HepG2 (cell line): ENCODE measurements around the gene TELO2. TPM values are rescaled to one million over a fixed set of nuclear protein-coding genes. Genes with fewer than 3 reads are reported as not detected.

Experiments
- ATAC-seq: fragments of 200-7000 bp; cut with Tn5 transposase; 3 replicates; pipeline ENCODE4 v1.9.1; 2020; ENCODE audit warnings: mild to moderate bottlenecking, moderate library complexity
- BruUV-seq: library from RNA; stranded (reverse); fragments of 400-500 nt; replicated peaks from 2 replicates; lab custom pipeline; 2021; lab: Mats Ljungman, UMichigan
- CTCF ChIA-PET: fragments of 300-600 bp; formaldehyde crosslinking; extraction: SDS; loops from one replicate; lab custom pipeline; 2021; ENCODE audit warnings: low total read pairs, inconsistent platforms, low intra/inter-chr PET ratio; lab: Yijun Ruan, JAX
- POLR2A ChIA-PET: fragments of 350-600 bp; sonication (Branson Sonifier 250); formaldehyde crosslinking; loops from one replicate; lab custom pipeline; 2020; ENCODE audit warnings: antibody characterized with exemption, inconsistent platforms; lab: Yijun Ruan, JAX
- DNase-seq: peaks from one replicate; pipeline ENCODE4 v3.0.0-alpha.2; 2015; ENCODE audit warnings: low spot score
- FAIRE-seq: peaks from 3 replicates; lab custom pipeline; 2011; peaks lifted over from hg19 to GRCh38; lab: Jason Lieb, UNC
- H2AFZ ChIP-seq: one replicate; pipeline ENCODE4 v1.6.1; 2011; ENCODE audit warnings: low read length, inconsistent platforms
- H3K27ac ChIP-seq: fragments of 300-600 bp; 3 replicates; pipeline ENCODE4 v1.8.0; 2011; ENCODE audit warnings: mixed run types, mild to moderate bottlenecking, mixed read lengths, low read length, inconsistent platforms; ENCODE audit not compliant: insufficient read depth; ENCODE audit errors: extremely low read length
- H3K27me3 ChIP-seq, 2 experiments: fragments of 200-600 bp in 1 of 2; 2 replicates in 1 of 2; 3 replicates in 1 of 2; pipeline versions ENCODE4 v1.6.0 to v1.8.0; 2011; ENCODE audit warnings: low read length in 2 of 2, mild to moderate bottlenecking in 2 of 2, moderate library complexity in 2 of 2, inconsistent platforms in 1 of 2; ENCODE audit not compliant: insufficient read depth in 2 of 2, control insufficient read depth in 1 of 2
- H3K36me3 ChIP-seq, 2 experiments: fragments of 200-600 bp in 1 of 2; replicated peaks in 1 of 2; 2 replicates in 1 of 2; 3 replicates in 1 of 2; pipeline versions ENCODE4 v1.5.1 to v1.8.0; 2011; ENCODE audit warnings: low read length in 2 of 2, inconsistent platforms in 1 of 2; ENCODE audit not compliant: insufficient read depth in 2 of 2, control insufficient read depth in 1 of 2
- H3K4me1 ChIP-seq: 2 replicates; pipeline ENCODE4 v1.5.1; 2012; ENCODE audit warnings: low read length, inconsistent platforms; ENCODE audit not compliant: insufficient read depth
- H3K4me2 ChIP-seq: 2 replicates; pipeline ENCODE4 v1.6.0; 2011; ENCODE audit warnings: low read depth, low read length, inconsistent platforms
- H3K4me3 ChIP-seq, 3 experiments: fragments of 200-600 bp in 1 of 3; sonication (generic), shearing (Covaris generic) in 1 of 3; replicated peaks in 1 of 3; 2 replicates each; pipeline ENCODE4 v1.5.1; 2011 to 2016; ENCODE audit warnings: low read length in 3 of 3, inconsistent platforms in 2 of 3, low read depth in 2 of 3, mild to moderate bottlenecking in 2 of 3, control low read depth in 1 of 3, mixed read lengths in 1 of 3; ENCODE audit not compliant: insufficient read depth in 1 of 3
- H3K79me2 ChIP-seq: one replicate; pipeline ENCODE4 v1.6.1; 2011; ENCODE audit warnings: low read length, inconsistent platforms; ENCODE audit not compliant: insufficient read depth
- H3K9ac ChIP-seq: 2 replicates; pipeline ENCODE4 v1.6.0; 2011; ENCODE audit warnings: mild to moderate bottlenecking, low read depth, low read length, inconsistent platforms; ENCODE audit not compliant: insufficient read depth
- H3K9me3 ChIP-seq: 2 replicates; pipeline ENCODE4 v1.5.1; 2012; ENCODE audit warnings: mild to moderate bottlenecking, low read length
- H4K20me1 ChIP-seq: 2 replicates; pipeline ENCODE4 v1.6.0; 2011; ENCODE audit warnings: inconsistent platforms, mild to moderate bottlenecking, low read length, moderate library complexity; ENCODE audit not compliant: insufficient read depth
- ATF7 ChIP-seq, 2 experiments: fragments of 450-650 bp in 1 of 2; sonication (generic) in 1 of 2; formaldehyde crosslinking in 1 of 2; IDR thresholded peaks; 2 replicates each; pipeline versions ENCODE4 v1.4.0 to v1.6.1; 2016 to 2020; ENCODE audit warnings: antibody characterized with exemption in 1 of 2, mild to moderate bottlenecking in 1 of 2, missing genetic modification reagents in 1 of 2
- CBFB ChIP-seq: sonication (generic); formaldehyde crosslinking; IDR thresholded peaks from 2 replicates; pipeline ENCODE4 v1.4.0; 2020; ENCODE audit warnings: missing genetic modification reagents
- IKZF1 ChIP-seq: fragments of 450-650 bp; IDR thresholded peaks from 2 replicates; pipeline ENCODE4 v1.7.1; 2016
- JARID2 ChIP-seq: sonication (generic); formaldehyde crosslinking; IDR thresholded peaks from 2 replicates; pipeline ENCODE4 v1.8.1; 2023; ENCODE audit warnings: missing genetic modification reagents, inconsistent platforms; ENCODE audit not compliant: insufficient replicate concordance
- KLF12 ChIP-seq: sonication (generic); formaldehyde crosslinking; IDR thresholded peaks from 2 replicates; pipeline ENCODE4 v1.4.0; 2020; ENCODE audit warnings: missing genetic modification reagents, borderline replicate concordance
- MEIS2 ChIP-seq: sonication (generic); formaldehyde crosslinking; IDR thresholded peaks from 2 replicates; pipeline ENCODE4 v1.9.0; 2021; ENCODE audit warnings: mild to moderate bottlenecking, missing genetic modification reagents
- RAD51 ChIP-seq: fragments of 450-650 bp; IDR thresholded peaks from 2 replicates; pipeline ENCODE4 v1.6.1; 2016; ENCODE audit warnings: borderline replicate concordance
- ZFP90 ChIP-seq: sonication (generic); formaldehyde crosslinking; IDR thresholded peaks from 2 replicates; pipeline ENCODE4 v1.8.0; 2022; ENCODE audit warnings: missing genetic modification reagents, mild to moderate bottlenecking, inconsistent platforms, borderline replicate concordance
- ZNF282 ChIP-seq: fragments of 450-650 bp; IDR thresholded peaks from 2 replicates; pipeline ENCODE4 v1.6.1; 2018; ENCODE audit not compliant: partially characterized antibody
- ZNF33A ChIP-seq: sonication (generic); formaldehyde crosslinking; IDR thresholded peaks from 2 replicates; pipeline ENCODE4 v1.5.1; 2020; ENCODE audit warnings: missing genetic modification reagents, mild to moderate bottlenecking, moderate library complexity, borderline replicate concordance
- ZNF382 ChIP-seq: sonication (generic); formaldehyde crosslinking; IDR thresholded peaks from 2 replicates; pipeline ENCODE4 v1.5.0; 2020; ENCODE audit warnings: missing genetic modification reagents, mild to moderate bottlenecking, borderline replicate concordance
- ZNF431 ChIP-seq: sonication (generic); formaldehyde crosslinking; IDR thresholded peaks from 2 replicates; pipeline ENCODE4 v1.9.0; 2022; ENCODE audit warnings: missing genetic modification reagents, low read depth, mild to moderate bottlenecking, borderline replicate concordance
- ZNF451 ChIP-seq: sonication (generic); formaldehyde crosslinking; IDR thresholded peaks from 2 replicates; pipeline ENCODE4 v1.5.0; 2020; ENCODE audit warnings: mild to moderate bottlenecking, missing genetic modification reagents
- ZNF761 ChIP-seq: sonication (generic); formaldehyde crosslinking; conservative IDR thresholded peaks from 2 replicates; pipeline ENCODE4 v1.4.0; 2020; ENCODE audit warnings: mild to moderate bottlenecking, missing genetic modification reagents
- ZNF839 ChIP-seq: sonication (generic); formaldehyde crosslinking; IDR thresholded peaks from 2 replicates; pipeline ENCODE4 v1.4.0; 2020; ENCODE audit warnings: missing genetic modification reagents, mild to moderate bottlenecking, borderline replicate concordance
- WGBS: methylation state at CpG from one replicate; pipeline ENCODE4 v1.1.6; 2017; ENCODE audit warnings: low lambda C conversion rate; 5-methylcytosine and 5-hydroxymethylcytosine counted together
- in situ Hi-C: cut with HindIII; loops from 2 replicates; pipeline ENCODE4 v1.10.0; 2017; ENCODE audit warnings: low pct_unique_long_range_greater_than_20kb; ENCODE audit not compliant: extremely low pct_ligation_motif_present
- intact Hi-C: fragments of 100-400 bp; cut with micrococcal nuclease; formaldehyde crosslinking; loops from one replicate; pipeline ENCODE4 v1.10.0; 2022; ENCODE audit not compliant: unreplicated experiment
- polyA plus RNA-seq, 8 experiments: library from polyadenylated mRNA; depleted of rRNA in 3 of 8; stranded (reverse) in 7 of 8; unstranded in 1 of 8; fragments of >200 nt; fragmentation: Illumina TruSeq in 4 of 8; extraction: Trizol in 4 of 8; gene quantifications; 2 replicates each; pipeline versions ENCODE4 v1.2.1 to v1.2.3, GENCODE V29; 2011 to 2016; ENCODE audit warnings: low read depth in 4 of 8, missing spikeins in 1 of 8, mixed read lengths in 1 of 8; ENCODE audit not compliant: insufficient read depth in 1 of 8
- total RNA-seq, 5 experiments: library from RNA; depleted of rRNA; stranded (reverse); fragments of >200 nt; fragmentation: Illumina TruSeq; extraction: Trizol; gene quantifications; 2 replicates each; pipeline ENCODE4 v1.2.3, GENCODE V29; 2016; ENCODE audit warnings: low read depth in 1 of 5
- TF ChIP-seq, protein P1 (sequence below): sonication (generic); formaldehyde crosslinking; IDR thresholded peaks from 2 replicates; pipeline ENCODE4 v1.8.1; 2023; ENCODE audit warnings: mild to moderate bottlenecking, missing genetic modification reagents, borderline replicate concordance
- TF ChIP-seq, protein P2 (sequence below): sonication (generic); formaldehyde crosslinking; IDR thresholded peaks from 2 replicates; pipeline ENCODE4 v1.4.0; 2020; ENCODE audit warnings: mild to moderate bottlenecking, missing genetic modification reagents, borderline replicate concordance
- TF ChIP-seq, protein P3 (sequence below): IDR thresholded peaks from 2 replicates; pipeline ENCODE4 v1.4.0; 2020; ENCODE audit warnings: mild to moderate bottlenecking, missing genetic modification reagents

TELO2 gene
- total and polyA plus RNA-seq, 2 of the 13 experiments (the other 11 are each of a cell fraction or from before 2014, with no cell fraction given): 10.1 to 17.9 TPM

DNA sequence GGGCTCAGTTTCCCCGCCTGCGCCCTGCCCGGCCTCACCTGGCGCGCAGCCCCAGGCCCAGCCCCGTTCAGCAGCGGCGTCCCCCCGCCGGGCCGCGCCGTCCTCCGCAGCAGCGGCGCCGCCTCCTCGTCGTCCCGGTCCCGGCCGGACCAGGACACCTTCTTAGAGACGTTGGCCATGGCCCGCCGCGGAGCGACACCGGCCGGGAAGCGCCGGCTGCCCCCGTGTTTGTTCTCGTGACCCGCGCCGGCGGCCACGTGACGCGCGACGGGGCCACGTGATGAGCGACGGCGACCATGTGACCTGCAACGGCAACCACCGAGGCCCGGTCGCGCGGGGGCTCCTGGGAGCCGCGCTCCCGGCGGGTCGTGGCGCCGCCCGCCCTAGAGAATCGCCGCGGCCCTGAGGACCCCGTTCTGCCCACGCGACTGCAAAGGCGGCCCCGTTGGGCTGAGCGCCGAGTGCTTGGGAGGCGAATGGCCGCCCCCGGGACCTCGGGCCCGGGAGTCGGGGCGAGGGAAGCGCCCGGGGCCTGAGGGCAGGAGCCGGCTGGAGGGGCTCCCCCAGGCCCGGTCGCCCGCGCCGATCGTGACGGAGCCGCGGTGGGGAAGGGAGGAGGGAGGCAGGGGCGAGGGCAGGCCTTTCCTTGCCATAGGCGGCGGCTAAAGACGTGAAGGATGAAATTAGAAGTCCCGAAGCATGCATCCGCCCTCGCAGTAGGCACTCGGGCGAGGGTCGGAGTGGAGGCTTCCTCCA, 18.2 kb upstream of the TELO2 start, which contains the start of gene CLCN7:
Gene CLCN7 (minus strand): TSS at position 233 of the 756 bp plus-strand sequence. CDS start 54 bp downstream, at position 179.
- Histone ChIP-seq H3K4me3 (peak within 1 kb of the TSS; percentile 73 to 88 (median 80)), H3K4me1 (peaks cover 52% of the 10 kb centered on the region), H3K36me3 (no peaks in the 10 kb centered on the region), H2AFZ (no peak within 1 kb of the TSS), H3K79me2 (peaks cover 26% of the 10 kb centered on the region), H4K20me1 (no peaks in the 10 kb centered on the region), H3K27me3 (no peaks in the 10 kb centered on the region; a peak in 1 of 5 replicates), H3K4me2 (peak within 1 kb of the TSS; percentile 95), H3K9me3 (no peaks in the 10 kb centered on the region), H3K9ac (peak within 1 kb of the TSS; percentile 90), H3K27ac (peak within 1 kb of the TSS; percentile 83)
- in situ Hi-C loops: no loop called here
- ATAC-seq (peak; percentile 82), DNase-seq (peak; percentile 67), FAIRE-seq (no peak)
- no TSS peak for BruUV-seq
- ChIA-PET CTCF (no interaction called here), POLR2A (interaction anchor here (1.0 to 1.7 kb wide), 3 partner anchors 16 to 37 kb away, joined by 3 to 6 read pairs (median 4); partner anchors contain the start of gene TELO2)
- intact Hi-C loops: loop anchor here (2.0 kb wide), 1 partner anchor 44 kb away; the partner anchor contains the start of gene PERCC1
- WGBS: 18% methylated on average over 10 of the region's 99 CpGs
- TF ChIP-seq, protein P1, sequence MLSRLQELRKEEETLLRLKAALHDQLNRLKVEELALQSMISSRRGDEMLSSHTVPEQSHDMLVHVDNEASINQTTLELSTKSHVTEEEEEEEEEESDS: no peak
- peak; percentile 68; the same call in 1 of the 2 replicates for TF ChIP-seq MEIS2
- peak; percentile 75; the same call in 1 of the 2 replicates for TF ChIP-seq ZNF761 (CRISPR knock-in tag)
- no peak for TF ChIP-seq ATF7 (IDR thresholded peaks at IDR 0.05)
- no peak; the same call in 1 of the 2 replicates for TF ChIP-seq ATF7 (CRISPR knock-in tag; IDR thresholded peaks at IDR 0.05)
- TF ChIP-seq ZNF431 (CRISPR knock-in tag): peak; percentile 84; the same call in 1 of the 2 replicates
- TF ChIP-seq KLF12 (CRISPR knock-in tag): peak; percentile 45; the same call in 1 of the 2 replicates
- no peak for TF ChIP-seq ZNF382
- TF ChIP-seq ZNF282: no peak
- TF ChIP-seq ZFP90 (CRISPR knock-in tag): no peak; the same call in 1 of the 2 replicates
- TF ChIP-seq ZNF451 (CRISPR knock-in tag): peak; percentile 96
- TF ChIP-seq JARID2 (CRISPR knock-in tag): no peak
- TF ChIP-seq IKZF1: no peak
- TF ChIP-seq CBFB (CRISPR knock-in tag): peak; percentile 91
- TF ChIP-seq ZNF33A (CRISPR knock-in tag): no peak
- TF ChIP-seq, protein P2, sequence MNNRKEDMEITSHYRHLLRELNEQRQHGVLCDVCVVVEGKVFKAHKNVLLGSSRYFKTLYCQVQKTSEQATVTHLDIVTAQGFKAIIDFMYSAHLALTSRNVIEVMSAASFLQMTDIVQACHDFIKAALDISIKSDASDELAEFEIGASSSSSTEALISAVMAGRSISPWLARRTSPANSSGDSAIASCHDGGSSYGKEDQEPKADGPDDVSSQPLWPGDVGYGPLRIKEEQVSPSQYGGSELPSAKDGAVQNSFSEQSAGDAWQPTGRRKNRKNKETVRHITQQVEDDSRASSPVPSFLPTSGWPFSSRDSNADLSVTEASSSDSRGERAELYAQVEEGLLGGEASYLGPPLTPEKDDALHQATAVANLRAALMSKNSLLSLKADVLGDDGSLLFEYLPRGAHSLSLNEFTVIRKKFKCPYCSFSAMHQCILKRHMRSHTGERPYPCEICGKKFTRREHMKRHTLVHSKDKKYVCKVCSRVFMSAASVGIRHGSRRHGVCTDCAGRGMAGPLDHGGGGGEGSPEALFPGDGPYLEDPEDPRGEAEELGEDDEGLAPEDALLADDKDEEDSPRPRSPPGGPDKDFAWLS: no peak
- TF ChIP-seq, protein P3, sequence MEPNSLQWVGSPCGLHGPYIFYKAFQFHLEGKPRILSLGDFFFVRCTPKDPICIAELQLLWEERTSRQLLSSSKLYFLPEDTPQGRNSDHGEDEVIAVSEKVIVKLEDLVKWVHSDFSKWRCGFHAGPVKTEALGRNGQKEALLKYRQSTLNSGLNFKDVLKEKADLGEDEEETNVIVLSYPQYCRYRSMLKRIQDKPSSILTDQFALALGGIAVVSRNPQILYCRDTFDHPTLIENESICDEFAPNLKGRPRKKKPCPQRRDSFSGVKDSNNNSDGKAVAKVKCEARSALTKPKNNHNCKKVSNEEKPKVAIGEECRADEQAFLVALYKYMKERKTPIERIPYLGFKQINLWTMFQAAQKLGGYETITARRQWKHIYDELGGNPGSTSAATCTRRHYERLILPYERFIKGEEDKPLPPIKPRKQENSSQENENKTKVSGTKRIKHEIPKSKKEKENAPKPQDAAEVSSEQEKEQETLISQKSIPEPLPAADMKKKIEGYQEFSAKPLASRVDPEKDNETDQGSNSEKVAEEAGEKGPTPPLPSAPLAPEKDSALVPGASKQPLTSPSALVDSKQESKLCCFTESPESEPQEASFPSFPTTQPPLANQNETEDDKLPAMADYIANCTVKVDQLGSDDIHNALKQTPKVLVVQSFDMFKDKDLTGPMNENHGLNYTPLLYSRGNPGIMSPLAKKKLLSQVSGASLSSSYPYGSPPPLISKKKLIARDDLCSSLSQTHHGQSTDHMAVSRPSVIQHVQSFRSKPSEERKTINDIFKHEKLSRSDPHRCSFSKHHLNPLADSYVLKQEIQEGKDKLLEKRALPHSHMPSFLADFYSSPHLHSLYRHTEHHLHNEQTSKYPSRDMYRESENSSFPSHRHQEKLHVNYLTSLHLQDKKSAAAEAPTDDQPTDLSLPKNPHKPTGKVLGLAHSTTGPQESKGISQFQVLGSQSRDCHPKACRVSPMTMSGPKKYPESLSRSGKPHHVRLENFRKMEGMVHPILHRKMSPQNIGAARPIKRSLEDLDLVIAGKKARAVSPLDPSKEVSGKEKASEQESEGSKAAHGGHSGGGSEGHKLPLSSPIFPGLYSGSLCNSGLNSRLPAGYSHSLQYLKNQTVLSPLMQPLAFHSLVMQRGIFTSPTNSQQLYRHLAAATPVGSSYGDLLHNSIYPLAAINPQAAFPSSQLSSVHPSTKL (CRISPR knock-in tag): peak; percentile 61
- TF ChIP-seq ZNF839 (CRISPR knock-in tag): 0 out of 2 replicates have a peak, but pooled peaks have one; percentile 63
- peak; percentile 98 for TF ChIP-seq RAD51
